Stimulated activated naive CD4-positive, alpha-beta T cell (primary cell): ENCODE results near the gene ZNF133.
A peak's percentile ranks its signal among the peaks of the same experiment; 100 is the strongest.
"Not testable (repeated sequence)": the region's sequence is repeated elsewhere in the genome, so short reads cannot be mapped to it uniquely, and the experiment has no call there.

ENCODE experiments used
- DNase-seq, 6 experiments: peaks; one replicate each; lab custom pipeline; 2025; lab: John Stamatoyannopoulos, UW

The ZNF133 gene

GRCh38 chr20:18287915-18288748, at the start of gene ZNF133:
TSS of gene ZNF133 (plus strand) at chr20:18288527. CDS start at chr20:18305687, 17,160 bp downstream.
- DNase-seq, result peak; percentile 91 to 99 (median 96)

- no peak for DNase-seq
Measured at GRCh38 chr20:18240997-18241396, 47.3 kb upstream of the ZNF133 start.

- DNase-seq, result no peak
Measured at GRCh38 chr20:18243802-18244201, 44.5 kb upstream of the ZNF133 start.

- DNase-seq, result not testable (repeated sequence)
Measured at GRCh38 chr20:18248545-18248944, 39.8 kb upstream of the ZNF133 start.

- DNase-seq, result no peak
Measured at GRCh38 chr20:18250217-18250616, 38.1 kb upstream of the ZNF133 start.

- DNase-seq, result no peak
Measured at GRCh38 chr20:18252597-18253451, 35.5 kb upstream of the ZNF133 start.

GRCh38 chr20:18254615-18255014, 33.7 kb upstream of the ZNF133 start:
- DNase-seq, result no peak

GRCh38 chr20:18255526-18255925, 32.8 kb upstream of the ZNF133 start:
- DNase-seq, result no peak

GRCh38 chr20:18256440-18257090, 31.8 kb upstream of the ZNF133 start:
- DNase-seq, result no peak

- DNase-seq, result no peak
Measured at GRCh38 chr20:18258126-18258860, 30.0 kb upstream of the ZNF133 start.

GRCh38 chr20:18259730-18260129, 28.6 kb upstream of the ZNF133 start:
- no peak for DNase-seq

- DNase-seq, result no peak
Measured at GRCh38 chr20:18263723-18264122, 24.6 kb upstream of the ZNF133 start.

GRCh38 chr20:18265441-18265840, 22.9 kb upstream of the ZNF133 start:
- no peak for DNase-seq

- no peak for DNase-seq
Measured at GRCh38 chr20:18266282-18266681, 22.0 kb upstream of the ZNF133 start.

- DNase-seq, result no peak
Measured at GRCh38 chr20:18267815-18268214, 20.5 kb upstream of the ZNF133 start.

GRCh38 chr20:18271160-18271559, 17.2 kb upstream of the ZNF133 start:
- no peak for DNase-seq

- DNase-seq, result no peak
Measured at GRCh38 chr20:18272451-18272850, 15.9 kb upstream of the ZNF133 start.

GRCh38 chr20:18273738-18274137, 14.6 kb upstream of the ZNF133 start:
- DNase-seq, result no peak

GRCh38 chr20:18275960-18276359, 12.4 kb upstream of the ZNF133 start:
- DNase-seq, result not testable (repeated sequence)

- peak in 5 of 6 experiments; percentile 8 to 52 (median 15) for DNase-seq
Measured at GRCh38 chr20:18276821-18277220, 11.5 kb upstream of the ZNF133 start.

GRCh38 chr20:18279242-18279641, 9.1 kb upstream of the ZNF133 start:
- DNase-seq, result no peak
